ENCODE results near the gene ZNF19. TPM values are rescaled to one million over a fixed set of nuclear protein-coding genes. Genes with fewer than 3 reads are reported as not detected.

The ZNF19 gene
- total and polyA plus RNA-seq, 9 of the 15 experiments (the other 6 are each of a cell fraction or from before 2014, with no cell fraction given): 1.2 to 2.8 (median 1.8) TPM

DNA sequence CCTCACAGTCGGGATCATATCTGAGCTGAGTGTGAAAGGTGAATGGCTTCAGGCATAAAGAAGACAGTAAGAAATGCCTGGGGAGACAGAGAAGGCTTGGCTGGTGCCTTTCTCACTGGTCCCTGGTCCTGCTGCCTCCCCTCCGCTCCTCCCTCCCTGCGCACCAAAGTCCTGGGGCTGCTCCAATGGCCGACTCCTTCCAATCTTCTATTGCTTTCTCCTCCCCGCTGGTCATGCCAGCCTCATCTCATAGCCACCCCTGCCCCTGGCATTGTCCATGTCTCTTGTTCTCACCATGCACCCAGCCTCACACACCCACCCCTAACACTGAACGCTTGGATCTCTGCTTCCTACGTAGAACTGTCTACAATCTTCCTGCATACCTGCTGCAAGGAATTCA is 65.3 kb downstream of the ZNF19 start:
- in situ Hi-C loops (cut with MboI): loop anchor here (10.0 kb wide), 1 partner anchor 161 kb away; no protein-coding TSS in a partner anchor
- Histone ChIP-seq H3K79me2 (ENCODE audit: control insufficient read depth, insufficient read depth, low read length) (no peaks in the 10 kb centered on the region), H3K9me3 (replicated peaks; ENCODE audit: control insufficient read depth, insufficient read depth, low read depth, low read length) (no peaks in the 10 kb centered on the region), H3K9me1 (ENCODE audit: control insufficient read depth, insufficient read depth, low read length) (no peaks in the 10 kb centered on the region), H3K4me1 (replicated peaks in 1 of 2; ENCODE audit: control insufficient read depth in 2 of 2, insufficient read depth in 2 of 2, low read length in 2 of 2) (peaks cover 0 to 9% of the 10 kb centered on the region in 2 experiments; a peak in 2 of 5 replicates), H3K36me3 (ENCODE audit: control insufficient read depth, insufficient read depth, low read length) (no peaks in the 10 kb centered on the region), H3K27ac (ENCODE audit: extremely low read depth, low read depth, low read length) (no peak overlapping the region), H3K27me3 (ENCODE audit: control insufficient read depth in 2 of 2, insufficient read depth in 2 of 2, low read length in 2 of 2) (peaks cover 18 to 52% of the 10 kb centered on the region in 2 experiments), H3K4me3 (no peak overlapping the region), H2AFZ (ENCODE audit: low read depth, low read length) (no peak overlapping the region), H4K20me1 (replicated peaks; ENCODE audit: control insufficient read depth, insufficient read depth, low read length) (peaks cover 6% of the 10 kb centered on the region; the same call in 1 of the 2 replicates), H3K9ac (ENCODE audit: insufficient read depth in 1 of 2, low read depth in 2 of 2, low read length in 2 of 2) (no peak overlapping the region), H3K4me2 (ENCODE audit: insufficient read depth, low read length) (no peak overlapping the region)
- DNase-seq (ENCODE audit: extremely low read depth in 1 of 4, low spot score in 3 of 4): no peak
- intact Hi-C loops (cut with micrococcal nuclease): no loop called here
- POLR2A ChIA-PET: interaction anchor here (0.7 kb wide), 1 partner anchor 1809 kb away, joined by 3 read pairs; no protein-coding TSS in a partner anchor
- ATAC-seq: no peak
- no TSS peak for BruUV-seq (replicated peaks)
- 0% methylated on average over 7 of the region's 7 CpGs for WGBS (ENCODE audit: insufficient coverage, low coverage, missing lambda C conversion rate)
- no peak for FAIRE-seq
- TF ChIP-seq, protein P1, sequence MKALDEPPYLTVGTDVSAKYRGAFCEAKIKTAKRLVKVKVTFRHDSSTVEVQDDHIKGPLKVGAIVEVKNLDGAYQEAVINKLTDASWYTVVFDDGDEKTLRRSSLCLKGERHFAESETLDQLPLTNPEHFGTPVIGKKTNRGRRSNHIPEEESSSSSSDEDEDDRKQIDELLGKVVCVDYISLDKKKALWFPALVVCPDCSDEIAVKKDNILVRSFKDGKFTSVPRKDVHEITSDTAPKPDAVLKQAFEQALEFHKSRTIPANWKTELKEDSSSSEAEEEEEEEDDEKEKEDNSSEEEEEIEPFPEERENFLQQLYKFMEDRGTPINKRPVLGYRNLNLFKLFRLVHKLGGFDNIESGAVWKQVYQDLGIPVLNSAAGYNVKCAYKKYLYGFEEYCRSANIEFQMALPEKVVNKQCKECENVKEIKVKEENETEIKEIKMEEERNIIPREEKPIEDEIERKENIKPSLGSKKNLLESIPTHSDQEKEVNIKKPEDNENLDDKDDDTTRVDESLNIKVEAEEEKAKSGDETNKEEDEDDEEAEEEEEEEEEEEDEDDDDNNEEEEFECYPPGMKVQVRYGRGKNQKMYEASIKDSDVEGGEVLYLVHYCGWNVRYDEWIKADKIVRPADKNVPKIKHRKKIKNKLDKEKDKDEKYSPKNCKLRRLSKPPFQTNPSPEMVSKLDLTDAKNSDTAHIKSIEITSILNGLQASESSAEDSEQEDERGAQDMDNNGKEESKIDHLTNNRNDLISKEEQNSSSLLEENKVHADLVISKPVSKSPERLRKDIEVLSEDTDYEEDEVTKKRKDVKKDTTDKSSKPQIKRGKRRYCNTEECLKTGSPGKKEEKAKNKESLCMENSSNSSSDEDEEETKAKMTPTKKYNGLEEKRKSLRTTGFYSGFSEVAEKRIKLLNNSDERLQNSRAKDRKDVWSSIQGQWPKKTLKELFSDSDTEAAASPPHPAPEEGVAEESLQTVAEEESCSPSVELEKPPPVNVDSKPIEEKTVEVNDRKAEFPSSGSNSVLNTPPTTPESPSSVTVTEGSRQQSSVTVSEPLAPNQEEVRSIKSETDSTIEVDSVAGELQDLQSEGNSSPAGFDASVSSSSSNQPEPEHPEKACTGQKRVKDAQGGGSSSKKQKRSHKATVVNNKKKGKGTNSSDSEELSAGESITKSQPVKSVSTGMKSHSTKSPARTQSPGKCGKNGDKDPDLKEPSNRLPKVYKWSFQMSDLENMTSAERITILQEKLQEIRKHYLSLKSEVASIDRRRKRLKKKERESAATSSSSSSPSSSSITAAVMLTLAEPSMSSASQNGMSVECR (CRISPR knock-in tag; IDR thresholded peaks at IDR 0.05): no peak
- no peak for TF ChIP-seq ZNF146 (CRISPR knock-in tag; IDR thresholded peaks at IDR 0.05; ENCODE audit: unreplicated experiment)
- no peak for TF ChIP-seq SRF (CRISPR knock-in tag; IDR thresholded peaks at IDR 0.05)
- no peak for TF ChIP-seq PYGO2 (tag; IDR thresholded peaks at IDR 0.05)
- TF ChIP-seq, protein P2, sequence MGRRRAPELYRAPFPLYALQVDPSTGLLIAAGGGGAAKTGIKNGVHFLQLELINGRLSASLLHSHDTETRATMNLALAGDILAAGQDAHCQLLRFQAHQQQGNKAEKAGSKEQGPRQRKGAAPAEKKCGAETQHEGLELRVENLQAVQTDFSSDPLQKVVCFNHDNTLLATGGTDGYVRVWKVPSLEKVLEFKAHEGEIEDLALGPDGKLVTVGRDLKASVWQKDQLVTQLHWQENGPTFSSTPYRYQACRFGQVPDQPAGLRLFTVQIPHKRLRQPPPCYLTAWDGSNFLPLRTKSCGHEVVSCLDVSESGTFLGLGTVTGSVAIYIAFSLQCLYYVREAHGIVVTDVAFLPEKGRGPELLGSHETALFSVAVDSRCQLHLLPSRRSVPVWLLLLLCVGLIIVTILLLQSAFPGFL (CRISPR knock-in tag; IDR thresholded peaks at IDR 0.05): no peak
- TF ChIP-seq FUS (optimal IDR thresholded peaks at IDR 0.05; ENCODE audit: low read depth, low read length): no peak
- TF ChIP-seq SETDB1 (IDR thresholded peaks at IDR 0.05; ENCODE audit: low read length): no peak
- no peak for TF ChIP-seq BCL6 (CRISPR knock-in tag; IDR thresholded peaks at IDR 0.05)
- no peak for TF ChIP-seq ARID2 (IDR thresholded peaks at IDR 0.05)
- TF ChIP-seq, protein P3, sequence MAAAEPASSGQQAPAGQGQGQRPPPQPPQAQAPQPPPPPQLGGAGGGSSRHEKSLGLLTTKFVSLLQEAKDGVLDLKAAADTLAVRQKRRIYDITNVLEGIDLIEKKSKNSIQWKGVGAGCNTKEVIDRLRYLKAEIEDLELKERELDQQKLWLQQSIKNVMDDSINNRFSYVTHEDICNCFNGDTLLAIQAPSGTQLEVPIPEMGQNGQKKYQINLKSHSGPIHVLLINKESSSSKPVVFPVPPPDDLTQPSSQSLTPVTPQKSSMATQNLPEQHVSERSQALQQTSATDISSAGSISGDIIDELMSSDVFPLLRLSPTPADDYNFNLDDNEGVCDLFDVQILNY (CRISPR knock-in tag; IDR thresholded peaks at IDR 0.05): no peak
- TF ChIP-seq CHD2 (IDR thresholded peaks at IDR 0.05; ENCODE audit: low read depth, low read length): no peak
- no peak for TF ChIP-seq BCOR (IDR thresholded peaks at IDR 0.05)
- no peak for TF ChIP-seq HOXB6 (CRISPR knock-in tag; IDR thresholded peaks at IDR 0.05; ENCODE audit: borderline replicate concordance)
- no peak for TF ChIP-seq BDP1 (IDR thresholded peaks at IDR 0.05; ENCODE audit: insufficient read depth, insufficient read length)
- TF ChIP-seq TAF1 (IDR thresholded peaks at IDR 0.05; ENCODE audit: control insufficient read depth, extremely low read depth, insufficient read depth, low read length, severe bottlenecking): no peak
- no peak for TF ChIP-seq RBM15 (IDR thresholded peaks at IDR 0.05; ENCODE audit: insufficient read depth, low read length)
- TF ChIP-seq ASH1L (IDR thresholded peaks at IDR 0.05; ENCODE audit: borderline replicate concordance, low read depth, partially characterized antibody): no peak
- CTCF ChIA-PET (ENCODE audit: low intra/inter-chr PET ratio): no interaction called here
